ENCODE measurements around the gene DPYD. TPM values are rescaled to one million over a fixed set of nuclear protein-coding genes. Genes with fewer than 3 reads are reported as not detected.

The DPYD gene
- total and polyA plus RNA-seq, 2 donors from 2014 or later: 4.9 to 41.6 TPM

GRCh38 chr1:97630281-97630680 is 290.6 kb downstream of the DPYD start:
- TF ChIP-seq, protein P1, sequence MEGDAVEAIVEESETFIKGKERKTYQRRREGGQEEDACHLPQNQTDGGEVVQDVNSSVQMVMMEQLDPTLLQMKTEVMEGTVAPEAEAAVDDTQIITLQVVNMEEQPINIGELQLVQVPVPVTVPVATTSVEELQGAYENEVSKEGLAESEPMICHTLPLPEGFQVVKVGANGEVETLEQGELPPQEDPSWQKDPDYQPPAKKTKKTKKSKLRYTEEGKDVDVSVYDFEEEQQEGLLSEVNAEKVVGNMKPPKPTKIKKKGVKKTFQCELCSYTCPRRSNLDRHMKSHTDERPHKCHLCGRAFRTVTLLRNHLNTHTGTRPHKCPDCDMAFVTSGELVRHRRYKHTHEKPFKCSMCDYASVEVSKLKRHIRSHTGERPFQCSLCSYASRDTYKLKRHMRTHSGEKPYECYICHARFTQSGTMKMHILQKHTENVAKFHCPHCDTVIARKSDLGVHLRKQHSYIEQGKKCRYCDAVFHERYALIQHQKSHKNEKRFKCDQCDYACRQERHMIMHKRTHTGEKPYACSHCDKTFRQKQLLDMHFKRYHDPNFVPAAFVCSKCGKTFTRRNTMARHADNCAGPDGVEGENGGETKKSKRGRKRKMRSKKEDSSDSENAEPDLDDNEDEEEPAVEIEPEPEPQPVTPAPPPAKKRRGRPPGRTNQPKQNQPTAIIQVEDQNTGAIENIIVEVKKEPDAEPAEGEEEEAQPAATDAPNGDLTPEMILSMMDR (IDR thresholded peaks at IDR 0.05; ENCODE audit: borderline replicate concordance, extremely low read depth, insufficient read depth): no peak
- H3K9me3 ChIP-seq (ENCODE audit: control insufficient read depth in 2 of 3, insufficient read depth in 1 of 3, low read length in 3 of 3): no peaks in the 10 kb centered on the region
- no peaks in the 10 kb centered on the region for H3K27me3 ChIP-seq (ENCODE audit: control insufficient read depth, insufficient read depth, low read length)
- no peak overlapping the region for H3K9ac ChIP-seq (ENCODE audit: low read length in 3 of 3)
- H3K4me1 ChIP-seq (ENCODE audit: control insufficient read depth in 2 of 3, insufficient read depth in 2 of 3, low read depth in 1 of 3, low read length in 3 of 3): peaks cover 0 to 3% (median 0%) of the 10 kb centered on the region in 3 donors
- H3K4me3 ChIP-seq (ENCODE audit: low read length in 3 of 3): no peak overlapping the region
- peak in 1 of 5 donors; percentile 5 for DNase-seq
- H3K36me3 ChIP-seq (ENCODE audit: control insufficient read depth in 2 of 3, insufficient read depth in 3 of 3, low read length in 3 of 3): no peaks in the 10 kb centered on the region
- intact Hi-C loops (cut with DNase I): no loop called here
- H3K27ac ChIP-seq (ENCODE audit: low read depth in 2 of 2, low read length in 2 of 2): no peak overlapping the region
- no peak for FAIRE-seq

DNA sequence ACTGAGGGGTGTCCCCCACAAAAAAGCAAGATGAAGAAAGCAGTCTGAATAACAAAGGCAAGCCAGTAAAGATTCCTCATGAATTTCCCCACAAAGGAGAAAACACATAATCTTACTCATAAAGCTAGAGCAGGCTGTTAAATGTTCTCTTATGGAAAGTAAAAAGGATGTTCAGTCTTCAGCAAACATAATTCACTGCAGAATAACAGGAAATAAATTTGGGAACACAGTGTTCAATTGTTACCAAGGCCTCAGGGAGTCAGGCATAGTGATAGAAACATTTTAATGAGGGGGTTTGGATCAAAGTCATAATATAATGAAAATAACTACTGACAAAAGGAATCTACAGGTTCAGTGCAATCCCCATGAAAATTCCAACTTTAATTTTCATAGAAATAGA is 297.6 kb downstream of the DPYD start:
- H3K9ac ChIP-seq (ENCODE audit: low read length in 3 of 3): no peak overlapping the region
- TF ChIP-seq, protein P1 (IDR thresholded peaks at IDR 0.05; ENCODE audit: borderline replicate concordance, extremely low read depth, insufficient read depth): no peak
- H3K27ac ChIP-seq (ENCODE audit: low read depth in 2 of 2, low read length in 2 of 2): no peak overlapping the region
- H3K4me3 ChIP-seq (ENCODE audit: low read length in 3 of 3): no peak overlapping the region
- H3K36me3 ChIP-seq (ENCODE audit: control insufficient read depth in 2 of 3, insufficient read depth in 3 of 3, low read length in 3 of 3): no peaks in the 10 kb centered on the region
- H3K9me3 ChIP-seq (ENCODE audit: control insufficient read depth in 2 of 3, insufficient read depth in 1 of 3, low read length in 3 of 3): peaks cover 0 to 3% (median 0%) of the 10 kb centered on the region in 3 donors
- no peaks in the 10 kb centered on the region for H3K27me3 ChIP-seq (ENCODE audit: control insufficient read depth, insufficient read depth, low read length)
- peaks cover 0 to 5% (median 0%) of the 10 kb centered on the region in 3 donors for H3K4me1 ChIP-seq (ENCODE audit: control insufficient read depth in 2 of 3, insufficient read depth in 2 of 3, low read depth in 1 of 3, low read length in 3 of 3)
- DNase-seq: no peak
- intact Hi-C loops (cut with DNase I): no loop called here
- FAIRE-seq: no peak

DNA sequence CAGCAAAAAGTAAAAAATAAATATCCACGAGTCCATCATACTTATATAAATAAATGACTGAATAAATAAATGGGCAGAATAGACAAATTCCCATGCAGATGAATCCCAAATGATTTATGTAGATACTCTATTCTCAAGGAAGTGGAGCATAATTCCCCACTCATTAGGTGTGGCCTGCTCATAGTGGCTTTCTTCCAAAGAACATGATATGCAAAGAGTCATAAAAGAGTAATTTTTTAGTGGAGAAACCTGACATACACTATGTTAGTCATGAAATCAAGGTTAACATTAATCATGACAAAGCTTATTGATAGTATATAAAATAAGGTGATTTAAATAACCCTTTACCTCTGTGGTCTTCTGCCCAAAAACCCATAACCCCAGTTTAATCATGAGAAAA is 298.9 kb downstream of the DPYD start:
- H3K9ac ChIP-seq (ENCODE audit: low read length in 3 of 3): no peak overlapping the region
- DNase-seq (no peak), FAIRE-seq (no peak)
- no peak overlapping the region for H3K27ac ChIP-seq (ENCODE audit: low read depth in 2 of 2, low read length in 2 of 2)
- H3K4me1 ChIP-seq (ENCODE audit: control insufficient read depth in 2 of 3, insufficient read depth in 2 of 3, low read depth in 1 of 3, low read length in 3 of 3): peaks cover 0 to 5% (median 0%) of the 10 kb centered on the region in 3 donors
- intact Hi-C loops (cut with DNase I): no loop called here
- peaks cover 0 to 3% (median 0%) of the 10 kb centered on the region in 3 donors for H3K9me3 ChIP-seq (ENCODE audit: control insufficient read depth in 2 of 3, insufficient read depth in 1 of 3, low read length in 3 of 3)
- no peaks in the 10 kb centered on the region for H3K36me3 ChIP-seq (ENCODE audit: control insufficient read depth in 2 of 3, insufficient read depth in 3 of 3, low read length in 3 of 3)
- TF ChIP-seq, protein P1 (IDR thresholded peaks at IDR 0.05; ENCODE audit: borderline replicate concordance, extremely low read depth, insufficient read depth): no peak
- H3K27me3 ChIP-seq (ENCODE audit: control insufficient read depth, insufficient read depth, low read length): no peaks in the 10 kb centered on the region
- H3K4me3 ChIP-seq (ENCODE audit: low read length in 3 of 3): no peak overlapping the region

GRCh38 chr1:97619706-97620105 is 301.1 kb downstream of the DPYD start:
- no peaks in the 10 kb centered on the region for H3K36me3 ChIP-seq (ENCODE audit: control insufficient read depth in 2 of 3, insufficient read depth in 3 of 3, low read length in 3 of 3)
- no peak for FAIRE-seq

More at GRCh38 chr1:97619706-97620105, 301.1 kb downstream of the DPYD start:
- H3K27me3 ChIP-seq (ENCODE audit: control insufficient read depth, insufficient read depth, low read length): no peaks in the 10 kb centered on the region
- no peak overlapping the region for H3K27ac ChIP-seq (ENCODE audit: low read depth in 2 of 2, low read length in 2 of 2)
- H3K4me1 ChIP-seq (ENCODE audit: control insufficient read depth in 2 of 3, insufficient read depth in 2 of 3, low read depth in 1 of 3, low read length in 3 of 3): no peaks in the 10 kb centered on the region
- H3K9ac ChIP-seq (ENCODE audit: low read length in 3 of 3): no peak overlapping the region
- H3K4me3 ChIP-seq (ENCODE audit: low read length in 3 of 3): no peak overlapping the region
- TF ChIP-seq, protein P1 (IDR thresholded peaks at IDR 0.05; ENCODE audit: borderline replicate concordance, extremely low read depth, insufficient read depth): no peak
- peaks cover 0 to 3% (median 0%) of the 10 kb centered on the region in 3 donors for H3K9me3 ChIP-seq (ENCODE audit: control insufficient read depth in 2 of 3, insufficient read depth in 1 of 3, low read length in 3 of 3)
- intact Hi-C loops (cut with DNase I): no loop called here
- DNase-seq: no peak

All from kidney (tissue), 14 donors.